ENCODE measurements around the gene CD300LG. TPM values are rescaled to one million over a fixed set of nuclear protein-coding genes. Genes with fewer than 3 reads are reported as not detected.
A peak's percentile ranks its signal among the peaks of the same experiment; 100 is the strongest.
"Not testable (repeated sequence)": the region's sequence is repeated elsewhere in the genome, so short reads cannot be mapped to it uniquely, and the experiment has no call there.

CD300LG gene
- total RNA-seq, 1 experiment from 2014 or later = not detected

- CTCF ChIA-PET = interaction anchor here (0.6 to 12.5 kb wide), 4 partner anchors 13 to 151 kb away, joined by 3 to 87 read pairs (median 4); no protein-coding TSS in a partner anchor
- POLR2A ChIA-PET = no interaction called here
- H3K4me3 Mint-ChIP-seq (ENCODE audit: unreplicated experiment) = no peak overlapping the region
- no peak for DNase-seq (ENCODE audit: unreplicated experiment)
- no peaks in the 10 kb centered on the region for H3K36me3 Mint-ChIP-seq (ENCODE audit: insufficient read depth, unreplicated experiment)
- H3K4me1 Mint-ChIP-seq (ENCODE audit: insufficient read depth, unreplicated experiment) = peaks cover 2% of the 10 kb centered on the region
- H3K27me3 Mint-ChIP-seq (ENCODE audit: insufficient read depth, unreplicated experiment) = peaks cover 39% of the 10 kb centered on the region
- no peak overlapping the region for H3K27ac Mint-ChIP-seq (ENCODE audit: low read depth, unreplicated experiment)
- intact Hi-C loops (cut with micrococcal nuclease) = no loop called here
- no TSS peak for BruUV-seq (replicated peaks)
- TF ChIP-seq CTCF (IDR thresholded peaks at IDR 0.05; ENCODE audit: unreplicated experiment) = no peak
- no peaks in the 10 kb centered on the region for H3K9me3 Mint-ChIP-seq (ENCODE audit: unreplicated experiment)
These were observed 45.6 kb downstream of the CD300LG start for GRCh38 chr17:43892647-43892952.

GRCh38 chr17:43894494-43894893 lies 47.5 kb downstream of the CD300LG start:
- peaks cover 31% of the 10 kb centered on the region for H3K27me3 Mint-ChIP-seq (ENCODE audit: insufficient read depth, unreplicated experiment)

GRCh38 chr17:43897831-43898230 lies 50.9 kb downstream of the CD300LG start:
- Mint-ChIP-seq H3K4me3 (ENCODE audit: unreplicated experiment) (no peak overlapping the region), H3K9me3 (ENCODE audit: unreplicated experiment) (no peaks in the 10 kb centered on the region), H3K36me3 (ENCODE audit: insufficient read depth, unreplicated experiment) (no peaks in the 10 kb centered on the region), H3K27me3 (ENCODE audit: insufficient read depth, unreplicated experiment) (peaks cover 31% of the 10 kb centered on the region), H3K4me1 (ENCODE audit: insufficient read depth, unreplicated experiment) (peaks cover 6% of the 10 kb centered on the region), H3K27ac (ENCODE audit: low read depth, unreplicated experiment) (no peak overlapping the region)
- ChIA-PET POLR2A (no interaction called here), CTCF (interaction anchor here (0.6 to 12.5 kb wide), 5 partner anchors 12 to 119 kb away, joined by 3 to 87 read pairs (median 3); partner anchors contain the start of genes CD300LG and DUSP3)
- no peak for TF ChIP-seq CTCF (IDR thresholded peaks at IDR 0.05; ENCODE audit: unreplicated experiment)
- intact Hi-C loops (cut with micrococcal nuclease) = no loop called here
- peak; percentile 38 for DNase-seq (ENCODE audit: unreplicated experiment)
- BruUV-seq (replicated peaks) = no TSS peak

More at GRCh38 chr17:43894494-43894893, 47.5 kb downstream of the CD300LG start:
- intact Hi-C loops (cut with micrococcal nuclease); DNase-seq (ENCODE audit: unreplicated experiment); H3K27ac Mint-ChIP-seq (ENCODE audit: low read depth, unreplicated experiment); H3K36me3 Mint-ChIP-seq (ENCODE audit: insufficient read depth, unreplicated experiment); H3K9me3 Mint-ChIP-seq (ENCODE audit: unreplicated experiment); BruUV-seq (replicated peaks); H3K4me1 Mint-ChIP-seq (ENCODE audit: insufficient read depth, unreplicated experiment); H3K4me3 Mint-ChIP-seq (ENCODE audit: unreplicated experiment): not testable (repeated sequence)
- POLR2A ChIA-PET = interaction anchor here (0.7 kb wide), 1 partner anchor 37 kb away, joined by 4 read pairs; no protein-coding TSS in a partner anchor
- CTCF ChIA-PET = interaction anchor here (0.6 to 12.5 kb wide), 3 partner anchors 9 to 16 kb away, joined by 3 to 87 read pairs (median 5); no protein-coding TSS in a partner anchor

- no peak for TF ChIP-seq CTCF (IDR thresholded peaks at IDR 0.05; ENCODE audit: unreplicated experiment)
- Mint-ChIP-seq H3K27me3 (ENCODE audit: insufficient read depth, unreplicated experiment) (peaks cover 31% of the 10 kb centered on the region), H3K4me3 (ENCODE audit: unreplicated experiment) (no peak overlapping the region), H3K9me3 (ENCODE audit: unreplicated experiment) (no peaks in the 10 kb centered on the region), H3K27ac (ENCODE audit: low read depth, unreplicated experiment) (no peak overlapping the region), H3K4me1 (ENCODE audit: insufficient read depth, unreplicated experiment) (peaks cover 6% of the 10 kb centered on the region), H3K36me3 (ENCODE audit: insufficient read depth, unreplicated experiment) (no peaks in the 10 kb centered on the region)
- POLR2A ChIA-PET = interaction anchor here (0.6 kb wide), 1 partner anchor 12 kb away, joined by 3 read pairs; no protein-coding TSS in a partner anchor
- DNase-seq (ENCODE audit: unreplicated experiment) = no peak
- intact Hi-C loops (cut with micrococcal nuclease) = no loop called here
- CTCF ChIA-PET = interaction anchor here (0.5 to 12.5 kb wide), 5 partner anchors 11 to 120 kb away, joined by 3 to 87 read pairs (median 4); partner anchors contain the start of gene DUSP3
- BruUV-seq (replicated peaks) = no TSS peak
These were observed 51.5 kb downstream of the CD300LG start for GRCh38 chr17:43898446-43898845.
